ENCODE results near the gene ATXN3.

DNA sequence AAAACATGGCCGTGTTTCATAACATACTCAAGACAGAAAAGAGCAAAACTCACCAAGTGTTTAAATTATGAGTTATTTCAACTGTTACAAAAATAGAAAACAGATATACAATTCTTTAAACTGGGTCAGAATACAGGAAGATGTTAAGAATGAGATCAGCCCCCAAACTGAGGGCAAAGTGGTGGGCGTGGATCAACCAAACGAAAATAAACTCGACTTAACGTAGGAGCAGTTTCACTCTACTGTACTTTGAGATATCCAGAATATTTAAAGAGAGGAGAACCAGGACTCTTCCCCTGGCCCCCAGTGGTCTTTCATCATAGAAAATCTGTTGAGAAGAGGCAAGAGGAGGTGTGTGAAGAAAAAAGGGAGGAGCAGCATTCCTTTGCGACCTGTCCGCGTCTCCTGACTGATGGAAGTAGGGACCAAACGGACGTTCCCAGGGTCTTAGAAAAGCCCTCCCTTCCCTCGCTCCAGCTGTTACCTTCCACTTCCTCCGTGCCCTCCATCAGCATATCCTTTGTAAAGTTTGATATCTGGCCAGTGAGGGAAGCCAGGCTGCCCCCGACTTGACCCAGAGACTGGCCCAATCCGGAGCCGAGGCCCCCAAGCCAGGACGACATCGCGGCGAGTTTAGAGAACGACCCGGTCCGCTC, 67.2 kb downstream of the ATXN3 start:
- TF ChIP-seq EP300 (IDR thresholded peaks at IDR 0.05) (no peak), CTCF (IDR thresholded peaks at IDR 0.05) (no peak), POLR2A (IDR thresholded peaks at IDR 0.05; ENCODE audit: low read length) (no peak), RAD21 (conservative IDR thresholded peaks at IDR 0.05 in 1 of 2, IDR thresholded peaks at IDR 0.05 in 1 of 2) (no peak)

All from A549 (cell line).